Kasumi-1 (cell line): ENCODE results near the gene GALNT9.
"Not testable (repeated sequence)": the region's sequence is repeated elsewhere in the genome, so short reads cannot be mapped to it uniquely, and the experiment has no call there.

Experiments used
- DNase-seq, 2 experiments: peaks; one replicate each; lab custom pipeline; 2025; lab: John Stamatoyannopoulos, UW

Gene GALNT9

DNA sequence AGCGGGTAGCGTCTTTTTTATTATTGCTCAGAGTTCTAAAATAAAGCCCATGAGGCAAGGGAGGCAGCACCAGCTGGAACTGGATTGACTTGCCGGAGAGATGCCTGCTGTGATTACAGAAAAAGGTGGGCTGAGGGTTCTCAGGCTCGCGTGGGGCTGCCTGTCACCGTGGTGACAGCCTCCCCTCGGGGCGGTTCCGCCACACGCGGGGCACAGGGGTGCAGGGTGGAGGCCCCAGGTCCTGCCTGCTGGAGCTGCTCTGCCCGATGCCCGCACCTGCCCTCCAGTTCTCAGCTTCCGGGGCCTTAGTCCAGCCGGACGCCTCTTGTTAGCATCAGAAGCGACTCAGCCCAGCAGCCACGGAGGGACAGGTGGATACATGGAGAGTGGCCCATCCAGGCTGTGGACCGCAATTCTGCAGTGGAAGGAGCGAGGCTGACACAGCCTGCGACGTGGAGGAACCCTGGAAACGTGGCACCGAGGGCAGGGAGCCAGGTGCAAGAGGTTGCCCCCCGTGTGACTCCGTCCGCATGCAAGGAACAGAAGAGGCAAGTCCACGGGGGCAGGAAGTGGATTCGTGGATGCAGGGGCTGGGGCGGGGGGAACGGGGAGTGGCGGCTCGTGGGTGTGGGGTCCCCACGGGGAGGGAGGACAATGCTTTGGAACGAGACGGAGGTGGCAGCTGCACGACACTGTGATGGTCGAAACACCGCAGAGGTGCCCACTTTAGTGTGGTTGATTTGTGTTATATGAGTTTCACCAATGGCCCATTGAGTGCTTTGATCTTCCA is 79.5 kb downstream of the GALNT9 start:
- DNase-seq, result no peak

DNA sequence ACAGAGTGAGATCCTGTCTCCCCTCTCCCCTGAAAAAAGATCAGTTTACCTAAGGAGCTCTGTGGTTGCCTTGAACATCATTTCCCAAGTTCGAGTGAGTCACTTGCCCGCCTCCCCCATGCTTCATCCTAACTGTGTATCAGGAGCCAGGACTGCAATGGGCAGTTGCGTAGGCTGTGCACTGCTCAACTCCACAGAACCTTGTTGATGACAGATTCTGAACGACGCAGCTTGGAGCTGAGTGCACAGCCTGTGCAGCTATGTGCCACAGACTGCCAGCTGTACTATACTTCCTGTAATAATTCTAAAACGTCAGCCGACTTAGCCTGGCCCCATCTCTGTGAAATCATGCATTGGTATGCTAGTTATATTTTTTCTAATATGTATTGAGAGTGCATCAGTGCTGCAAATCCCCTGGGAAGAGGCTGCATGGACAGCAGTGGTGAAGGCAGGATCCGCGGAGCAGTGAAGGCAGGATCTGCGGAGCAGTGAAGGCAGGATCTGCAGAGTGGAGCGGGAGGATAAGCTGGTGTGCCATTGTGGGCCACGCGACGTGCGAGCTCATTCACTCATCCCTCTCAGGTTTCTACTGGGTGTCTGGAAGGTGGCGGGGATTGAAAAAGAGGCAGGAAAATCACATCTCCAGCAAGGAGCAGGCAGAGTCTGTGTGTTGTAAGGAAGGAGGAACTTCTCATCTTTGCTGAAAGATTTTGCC is 80.8 kb downstream of the GALNT9 start:
- DNase-seq, result peak; percentile 69 to 75

DNA sequence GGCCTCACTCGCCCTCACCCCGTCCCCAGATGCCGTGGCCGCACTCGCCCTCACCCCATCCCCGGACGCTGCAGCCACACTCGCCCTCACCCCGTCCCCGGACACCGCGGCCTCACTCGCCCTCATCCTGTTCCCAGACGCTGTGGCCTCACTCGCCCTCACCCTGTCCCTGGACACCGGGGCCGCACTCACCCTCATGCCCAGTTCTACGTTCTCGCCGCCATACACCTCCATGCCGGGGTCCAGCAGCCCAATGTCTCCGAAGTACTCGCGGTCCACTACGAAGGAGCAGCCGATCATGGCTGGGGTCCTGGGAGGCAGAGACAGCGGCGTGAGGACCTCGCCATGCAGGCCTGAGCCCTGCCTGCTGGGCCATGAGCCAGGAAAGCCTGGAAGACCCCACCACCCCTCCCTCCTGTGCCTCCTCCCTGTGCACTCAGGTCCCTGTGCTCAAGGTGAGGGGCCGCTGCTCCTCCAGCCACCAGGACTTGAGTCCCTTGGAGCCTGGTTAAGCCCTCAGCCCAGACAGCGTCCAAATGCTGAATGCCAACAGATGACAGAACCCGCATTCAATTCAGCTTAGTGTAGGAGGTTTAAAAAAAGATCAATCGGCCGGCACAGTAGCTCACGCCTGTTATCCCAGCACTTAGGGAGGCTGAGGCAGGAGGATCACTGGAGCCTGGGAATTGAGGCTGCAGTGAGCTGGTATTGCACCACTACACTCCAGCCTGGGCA is 81.5 kb downstream of the GALNT9 start:
- no peak for DNase-seq

GRCh38 chr12:132246997-132247717 is 82.2 kb downstream of the GALNT9 start:
- DNase-seq, result no peak

DNA sequence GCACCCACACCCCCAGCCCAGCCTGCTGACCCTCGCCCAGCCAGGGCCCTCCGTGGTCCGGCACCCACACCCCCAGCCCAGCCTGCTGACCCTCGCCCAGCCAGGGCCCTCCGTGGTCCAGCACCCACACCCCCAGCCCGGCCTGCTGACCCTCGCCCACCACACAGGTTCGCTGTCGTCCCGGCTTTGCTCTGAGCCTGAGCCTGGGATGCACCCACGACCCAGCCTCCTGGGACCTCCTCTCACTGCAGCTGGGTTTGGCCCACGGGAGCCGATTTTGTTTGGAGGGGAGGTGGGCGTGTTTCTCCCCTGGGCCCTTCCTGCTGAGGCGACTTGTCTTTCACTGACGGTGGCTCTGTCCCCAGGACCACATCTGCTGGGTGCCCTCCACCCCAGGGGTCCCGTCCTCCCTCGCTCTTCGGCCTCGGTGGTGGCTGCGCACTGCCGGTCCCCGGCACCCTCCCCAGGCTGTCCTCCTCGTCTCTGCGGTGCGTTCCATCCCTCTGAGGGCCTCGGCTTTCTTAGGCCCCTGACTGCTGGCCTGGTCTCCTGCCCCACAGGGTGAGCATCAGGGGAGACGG is 83.8 kb downstream of the GALNT9 start:
- no peak for DNase-seq

DNA sequence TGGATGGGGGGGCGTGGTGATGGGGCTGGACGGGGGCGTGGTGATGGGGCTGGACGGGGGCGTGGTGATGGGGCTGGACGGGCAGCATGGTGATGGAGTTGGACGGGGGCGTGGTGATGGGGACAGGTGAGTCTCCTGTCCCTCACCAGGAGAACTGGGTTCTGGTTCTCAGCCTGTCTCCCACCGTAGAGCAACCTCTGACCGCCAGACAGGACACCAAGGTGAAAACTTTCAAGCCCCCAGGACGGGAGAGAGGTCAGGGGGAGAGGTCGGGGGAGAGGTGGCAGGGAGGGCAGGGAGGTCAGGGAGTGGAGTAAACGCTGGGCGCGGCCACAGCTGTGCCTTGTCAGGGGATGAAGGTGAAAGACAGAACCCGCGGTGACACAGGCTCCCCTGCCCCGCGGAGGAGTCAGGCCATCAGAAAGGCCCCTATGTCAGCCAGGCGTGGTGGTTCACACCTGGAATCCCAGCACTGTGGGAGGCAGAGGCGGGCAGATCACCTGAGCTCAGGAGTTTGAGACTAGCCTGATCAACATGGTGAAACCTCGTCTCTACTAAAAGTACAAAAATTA is 84.6 kb downstream of the GALNT9 start:
- DNase-seq, result no peak

- no peak for DNase-seq
Measured at GRCh38 chr12:132243596-132244310, 85.6 kb downstream of the GALNT9 start.

- DNase-seq, result not testable (repeated sequence)
Measured at GRCh38 chr12:132243171-132243570, 86.2 kb downstream of the GALNT9 start.

DNA sequence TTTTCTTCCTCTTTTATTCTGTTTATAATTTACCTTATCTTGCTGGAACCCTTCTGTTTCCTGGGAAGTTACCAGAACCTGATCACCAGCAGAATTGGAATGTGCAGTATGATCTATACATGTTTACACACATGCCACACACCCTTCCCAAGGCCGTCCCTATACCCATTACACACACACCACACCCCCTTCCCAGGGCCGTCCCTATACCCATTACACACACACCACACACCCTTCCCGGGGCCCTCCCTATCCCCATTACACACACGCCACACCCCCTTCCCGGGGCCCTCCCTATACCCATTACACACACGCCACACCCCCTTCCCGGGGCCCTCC is 88.8 kb downstream of the GALNT9 start:
- not testable (repeated sequence) for DNase-seq

DNA sequence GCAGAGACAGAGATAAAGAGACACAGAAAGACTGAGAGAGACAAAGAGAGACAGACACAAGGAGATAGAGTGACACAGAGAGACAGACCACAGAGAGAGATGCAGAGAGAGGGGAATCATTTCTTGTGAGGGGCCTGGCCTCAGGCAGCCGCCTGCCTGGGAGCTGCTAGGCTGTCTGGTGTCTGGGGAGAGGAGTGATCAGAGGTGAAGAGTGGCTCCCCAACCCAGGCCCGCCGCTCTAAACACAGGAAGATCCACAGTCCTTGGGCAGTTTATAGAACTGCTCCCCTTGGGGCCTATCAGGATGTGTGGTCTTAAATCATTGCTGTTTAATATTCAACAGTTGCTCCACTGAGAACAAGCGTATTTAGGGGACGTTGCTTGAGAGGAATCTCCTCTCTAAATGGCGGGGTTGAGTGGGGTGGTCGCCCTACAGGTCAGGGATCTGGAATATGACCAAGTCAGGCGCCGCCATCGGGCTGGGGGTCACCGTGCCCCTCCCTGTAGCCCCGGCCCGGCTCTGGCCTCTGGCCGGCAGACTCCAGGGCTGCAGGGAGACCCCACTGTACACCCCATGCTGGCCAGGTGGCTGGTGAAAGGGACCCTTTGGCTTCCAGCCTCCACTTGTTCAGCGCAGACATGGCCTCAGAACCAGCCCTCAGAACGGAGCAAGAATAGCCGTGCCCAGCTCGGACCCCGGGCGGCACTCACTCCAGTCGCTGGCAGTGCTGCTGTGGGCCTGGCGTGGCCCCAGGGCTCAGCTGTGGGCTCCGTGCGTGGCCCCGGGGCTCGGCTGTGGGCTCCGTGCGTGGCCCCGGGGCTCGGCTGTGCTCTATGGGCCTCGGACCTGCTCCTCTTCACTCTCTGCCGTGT is 89.4 kb downstream of the GALNT9 start:
- no peak for DNase-seq

- no peak for DNase-seq
Measured at GRCh38 chr12:132239392-132239791, 90.0 kb downstream of the GALNT9 start.

DNA sequence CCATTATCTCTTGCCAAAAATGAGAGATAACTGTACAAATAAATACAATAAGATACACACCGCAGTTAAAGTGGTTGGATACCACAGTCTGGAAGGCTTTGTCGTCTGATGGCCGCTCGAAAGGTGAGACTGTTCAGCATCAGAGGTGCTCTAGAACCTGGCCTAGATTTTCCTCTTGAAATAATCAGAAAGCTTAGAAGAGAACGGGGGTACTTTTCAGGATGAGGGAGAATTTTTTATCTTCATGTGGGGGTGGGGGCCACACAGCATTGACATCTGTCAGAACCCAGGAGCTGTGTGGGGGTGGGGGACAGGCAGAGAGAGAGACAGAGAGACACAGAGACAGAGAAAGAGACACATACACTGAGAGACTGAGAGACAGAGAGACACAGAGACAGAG is 90.5 kb downstream of the GALNT9 start:
- no peak for DNase-seq

DNA sequence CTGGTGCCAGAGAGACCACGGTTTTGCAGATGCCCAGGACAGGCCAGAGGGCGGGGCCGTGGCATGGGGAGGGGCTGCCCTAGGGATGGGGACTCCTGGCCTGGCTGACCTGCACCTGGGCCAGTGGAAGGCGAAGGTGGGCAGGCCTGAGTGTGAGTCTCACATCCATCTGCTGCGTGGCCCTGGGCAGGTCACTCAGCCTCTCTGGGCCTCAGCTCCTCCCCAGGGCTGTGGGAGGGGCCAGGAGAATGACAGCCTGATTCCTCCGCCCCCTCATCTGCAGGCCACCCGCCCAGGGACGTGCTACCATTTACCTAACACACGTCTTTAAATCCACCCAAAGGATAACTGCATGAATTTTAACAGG is 90.9 kb downstream of the GALNT9 start:
- no peak for DNase-seq

GRCh38 chr12:132237772-132238487 is 91.5 kb downstream of the GALNT9 start:
- no peak for DNase-seq

GRCh38 chr12:132236930-132237771 is 92.2 kb downstream of the GALNT9 start:
- no peak for DNase-seq

GRCh38 chr12:132236129-132236929 is 93.1 kb downstream of the GALNT9 start:
- no peak for DNase-seq

- DNase-seq, result no peak
Measured at GRCh38 chr12:132235116-132235820, 94.1 kb downstream of the GALNT9 start.
